Mesothelial cell of epicardium (in vitro differentiated cells): Measurements from ENCODE around the gene TRIM7. TPM values are rescaled to one million over a fixed set of nuclear protein-coding genes. Genes with fewer than 3 reads are reported as not detected.

ENCODE experiments used
- DNase-seq, 2 experiments: peaks; one replicate each; pipeline ENCODE4 v3.0.0; 2021; ENCODE audit warnings: low spot score in 2 of 2; ENCODE audit not compliant: unreplicated experiment in 2 of 2
- H3K27ac Mint-ChIP-seq: 2 replicates; pipeline ENCODE4 v1.8.0; 2021; ENCODE audit warnings: mixed read lengths
- H3K27me3 Mint-ChIP-seq: 2 replicates; pipeline ENCODE4 v1.8.0; 2021; ENCODE audit warnings: low read depth, mixed read lengths
- H3K36me3 Mint-ChIP-seq: 2 replicates; pipeline ENCODE4 v1.8.0; 2021; ENCODE audit warnings: mixed read lengths
- H3K4me1 Mint-ChIP-seq: 2 replicates; pipeline ENCODE4 v1.8.0; 2021; ENCODE audit warnings: mixed read lengths
- H3K4me3 Mint-ChIP-seq: 2 replicates; pipeline ENCODE4 v1.8.0; 2021; ENCODE audit warnings: mild to moderate bottlenecking, moderate library complexity, mixed read lengths
- H3K9me3 Mint-ChIP-seq: 2 replicates; pipeline ENCODE4 v1.8.0; 2021; ENCODE audit warnings: mixed read lengths
- CTCF ChIP-seq: fragments of 200-600 bp; sonication (generic); IDR thresholded peaks from one replicate; pipeline ENCODE4 v1.5.0; 2021; ENCODE audit warnings: antibody characterized with exemption; ENCODE audit not compliant: unreplicated experiment
- total RNA-seq: library from RNA; stranded (reverse); gene quantifications from 3 replicates; pipeline ENCODE4 v1.2.1, GENCODE V29; 2021

TRIM7 gene
- total RNA-seq, 1 donor from 2014 or later, result 0.72 TPM

GRCh38 chr5:181237729-181238385 is 32.9 kb upstream of the TRIM7 start:
- DNase-seq, result no peak
- Mint-ChIP-seq H3K9me3 (no peaks in the 10 kb centered on the region), H3K36me3 (peaks cover 45% of the 10 kb centered on the region), H3K27me3 (no peaks in the 10 kb centered on the region), H3K27ac (no peak overlapping the region), H3K4me1 (peaks cover 17% of the 10 kb centered on the region), H3K4me3 (no peak overlapping the region)
- TF ChIP-seq CTCF, result no peak

GRCh38 chr5:181236954-181237641 is 32.1 kb upstream of the TRIM7 start:
- Mint-ChIP-seq H3K9me3 (no peaks in the 10 kb centered on the region), H3K27me3 (no peaks in the 10 kb centered on the region), H3K4me3 (no peak overlapping the region), H3K4me1 (peaks cover 11% of the 10 kb centered on the region), H3K27ac (no peak overlapping the region), H3K36me3 (peaks cover 44% of the 10 kb centered on the region)
- no peak for TF ChIP-seq CTCF
- no peak for DNase-seq

- DNase-seq, result no peak
- Mint-ChIP-seq H3K27ac (no peak overlapping the region), H3K4me3 (no peak overlapping the region), H3K36me3 (peaks cover 44% of the 10 kb centered on the region), H3K4me1 (peaks cover 4% of the 10 kb centered on the region), H3K27me3 (no peaks in the 10 kb centered on the region), H3K9me3 (no peaks in the 10 kb centered on the region)
- no peak for TF ChIP-seq CTCF
Measured at GRCh38 chr5:181236471-181236870, 31.5 kb upstream of the TRIM7 start.

GRCh38 chr5:181235689-181236366 is 30.8 kb upstream of the TRIM7 start:
- peaks cover 44% of the 10 kb centered on the region for H3K36me3 Mint-ChIP-seq
- peak overlapping the region; percentile 73 for H3K27ac Mint-ChIP-seq
- no peaks in the 10 kb centered on the region for H3K9me3 Mint-ChIP-seq
- H3K27me3 Mint-ChIP-seq, result no peaks in the 10 kb centered on the region
- no peak for DNase-seq
- peaks cover 2% of the 10 kb centered on the region for H3K4me1 Mint-ChIP-seq
- no peak overlapping the region for H3K4me3 Mint-ChIP-seq
- TF ChIP-seq CTCF, result no peak

GRCh38 chr5:181235323-181235688 is 30.3 kb upstream of the TRIM7 start:
- no peak for DNase-seq
- peaks cover 2% of the 10 kb centered on the region for H3K4me1 Mint-ChIP-seq
- no peaks in the 10 kb centered on the region for H3K9me3 Mint-ChIP-seq
- H3K4me3 Mint-ChIP-seq, result no peak overlapping the region
- no peaks in the 10 kb centered on the region for H3K27me3 Mint-ChIP-seq
- no peak for TF ChIP-seq CTCF
- peak overlapping the region; percentile 73 for H3K27ac Mint-ChIP-seq
- H3K36me3 Mint-ChIP-seq, result peaks cover 44% of the 10 kb centered on the region
